Measurements from ENCODE around the gene RAD1.

- TF ChIP-seq CTCF (IDR thresholded peaks at IDR 0.05 in 2 of 3, conservative IDR thresholded peaks at IDR 0.05 in 1 of 3; ENCODE audit: borderline replicate concordance in 1 of 3, insufficient read depth in 1 of 3, low read depth in 2 of 3, low read length in 2 of 3) (no peak), ATF3 (IDR thresholded peaks at IDR 0.05) (no peak), SIN3A (IDR thresholded peaks at IDR 0.05; ENCODE audit: low read depth) (no peak), EZH2 (IDR thresholded peaks at IDR 0.05) (no peak), EGR1 (IDR thresholded peaks at IDR 0.05; ENCODE audit: low read depth) (peak; percentile 95), MAX (IDR thresholded peaks at IDR 0.05) (0 out of 2 replicates have a peak, but pooled peaks have one; percentile 39), POLR2A (IDR thresholded peaks at IDR 0.05; ENCODE audit: borderline replicate concordance, extremely low read depth, insufficient read depth, insufficient read length) (no peak), ZBTB33 (IDR thresholded peaks at IDR 0.05; ENCODE audit: extremely low read depth, insufficient replicate concordance, low read length) (no peak)
These were observed 13.9 kb upstream of the RAD1 start, which contains the start of gene DNAJC21 for GRCh38 chr5:34929134-34929719.

Data from HCT116 (cell line).